PC-3 (cell line): ENCODE measurements around the gene MAGEF1. TPM values are rescaled to one million over a fixed set of nuclear protein-coding genes. Genes with fewer than 3 reads are reported as not detected.

ENCODE experiments used
- ATAC-seq: fragments of 200-7000 bp; cut with Tn5 transposase; 2 replicates; pipeline ENCODE4 v1.9.1; 2020; ENCODE audit warnings: mild to moderate bottlenecking, moderate library complexity
- BruUV-seq: library from RNA; stranded (reverse); fragments of 400-500 nt; replicated peaks from 2 replicates; lab custom pipeline; 2021; lab: Mats Ljungman, UMichigan
- CTCF ChIA-PET: fragments of 300-600 bp; sonication (Branson Sonifier 250); formaldehyde crosslinking; loops from one replicate; lab custom pipeline; 2022; ENCODE audit warnings: antibody characterized with exemption; lab: Charles Lee
- POLR2A ChIA-PET: fragments of 300-600 bp; sonication (Branson Sonifier 250); formaldehyde crosslinking; loops from one replicate; lab custom pipeline; 2022; ENCODE audit warnings: antibody characterized with exemption; ENCODE audit not compliant: unreplicated experiment; lab: Charles Lee
- DNase-seq: peaks from one replicate; pipeline ENCODE4 v3.0.0-alpha.2; 2015
- H2AFZ ChIP-seq: fragments of 300-600 bp; sonication (generic); 2 replicates; pipeline ENCODE4 v1.6.0; 2016; ENCODE audit warnings: antibody characterized with exemption, low read length
- H3F3A ChIP-seq: fragments of 300-600 bp; sonication (generic); one replicate; pipeline ENCODE4 v1.6.0; 2017; ENCODE audit warnings: antibody characterized with exemption, low read length, control low read depth, mild to moderate bottlenecking; ENCODE audit not compliant: unreplicated experiment
- H3K27ac ChIP-seq: fragments of 300-600 bp; sonication (generic); 2 replicates; pipeline ENCODE4 v1.5.1; 2016; ENCODE audit warnings: mild to moderate bottlenecking, low read length
- H3K27me3 ChIP-seq: fragments of 300-600 bp; sonication (generic); 2 replicates; pipeline ENCODE4 v1.6.1; 2016; ENCODE audit warnings: low read length, mixed read lengths
- H3K36me3 ChIP-seq: fragments of 300-600 bp; sonication (generic); 2 replicates; pipeline ENCODE4 v1.6.1; 2016; ENCODE audit warnings: low read depth, mixed run types, low read length, mixed read lengths
- H3K4me1 ChIP-seq: fragments of 300-600 bp; sonication (generic); 2 replicates; pipeline ENCODE4 v1.5.1; 2016; ENCODE audit warnings: low read length; ENCODE audit not compliant: insufficient read depth
- H3K4me2 ChIP-seq: fragments of 300-600 bp; sonication (generic); 2 replicates; pipeline ENCODE4 v1.6.0; 2016; ENCODE audit warnings: low read length
- H3K4me3 ChIP-seq: fragments of 300-600 bp; sonication (generic); 2 replicates; pipeline ENCODE4 v1.5.1; 2016; ENCODE audit warnings: mild to moderate bottlenecking, low read length, mixed read lengths
- H3K79me2 ChIP-seq: fragments of 300-600 bp; sonication (generic); 2 replicates; pipeline ENCODE4 v1.6.1; 2017; ENCODE audit warnings: low read length, mixed read lengths
- H3K9ac ChIP-seq: fragments of 300-600 bp; sonication (generic); 2 replicates; pipeline ENCODE4 v1.6.0; 2016; ENCODE audit warnings: mild to moderate bottlenecking, low read length
- H3K9me2 ChIP-seq: fragments of 300-600 bp; sonication (generic); replicated peaks from 2 replicates; pipeline ENCODE4 v1.6.1; 2016; ENCODE audit warnings: mixed run types, low read length, mixed read lengths
- H3K9me3 ChIP-seq: fragments of 300-600 bp; sonication (generic); 2 replicates; pipeline ENCODE4 v1.6.1; 2016; ENCODE audit warnings: low read length, mixed read lengths
- H4K20me1 ChIP-seq: fragments of 300-600 bp; sonication (generic); 2 replicates; pipeline ENCODE4 v1.6.1; 2016; ENCODE audit warnings: low read length, mixed read lengths
- EZH2 ChIP-seq: fragments of 300-600 bp; sonication (generic); IDR thresholded peaks from one replicate; pipeline ENCODE4 v1.6.1; 2017; ENCODE audit warnings: antibody characterized with exemption, mild to moderate bottlenecking, low read length; ENCODE audit not compliant: unreplicated experiment
- EZH2phosphoT487 ChIP-seq: fragments of 300-600 bp; sonication (generic); IDR thresholded peaks from 2 replicates; pipeline ENCODE4 v1.6.1; 2018; ENCODE audit warnings: mild to moderate bottlenecking, antibody characterized with exemption, low read length, borderline replicate concordance
- intact Hi-C: fragments of 100-400 bp; cut with micrococcal nuclease; formaldehyde crosslinking; loops from 2 replicates; pipeline ENCODE4 v1.9.0; 2023
- total RNA-seq: library from RNA; depleted of rRNA; stranded (reverse); fragments of >200 nt; gene quantifications from 2 replicates; pipeline ENCODE4 v1.2.3, GENCODE V29; 2014
- TF ChIP-seq, protein P1 (sequence below): fragments of 300-600 bp; sonication (generic); conservative IDR thresholded peaks from 2 replicates; pipeline ENCODE4 v1.5.1; 2017; ENCODE audit warnings: antibody characterized with exemption, low read depth, mild to moderate bottlenecking, low read length

Gene MAGEF1
- total RNA-seq, 1 experiment from 2014 or later, result 43.6 TPM

GRCh38 chr3:184734903-184735701 lies 23.2 kb upstream of the MAGEF1 start:
- Histone ChIP-seq H3K4me1 (peaks cover 30% of the 10 kb centered on the region), H2AFZ (no peak overlapping the region), H3K4me3 (no peak overlapping the region), H3K4me2 (no peak overlapping the region), H4K20me1 (no peaks in the 10 kb centered on the region), H3K9me3 (no peaks in the 10 kb centered on the region), H3K36me3 (no peaks in the 10 kb centered on the region), H3K27me3 (no peaks in the 10 kb centered on the region), H3K27ac (no peak overlapping the region), H3K9ac (no peak overlapping the region), H3F3A (peaks cover 5% of the 10 kb centered on the region), H3K79me2 (no peaks in the 10 kb centered on the region), H3K9me2 (no peaks in the 10 kb centered on the region)
- intact Hi-C loops, result no loop called here
- ATAC-seq (no peak), DNase-seq (no peak)
- TF ChIP-seq EZH2 (no peak), EZH2phosphoT487 (no peak)
- TF ChIP-seq, protein P1, sequence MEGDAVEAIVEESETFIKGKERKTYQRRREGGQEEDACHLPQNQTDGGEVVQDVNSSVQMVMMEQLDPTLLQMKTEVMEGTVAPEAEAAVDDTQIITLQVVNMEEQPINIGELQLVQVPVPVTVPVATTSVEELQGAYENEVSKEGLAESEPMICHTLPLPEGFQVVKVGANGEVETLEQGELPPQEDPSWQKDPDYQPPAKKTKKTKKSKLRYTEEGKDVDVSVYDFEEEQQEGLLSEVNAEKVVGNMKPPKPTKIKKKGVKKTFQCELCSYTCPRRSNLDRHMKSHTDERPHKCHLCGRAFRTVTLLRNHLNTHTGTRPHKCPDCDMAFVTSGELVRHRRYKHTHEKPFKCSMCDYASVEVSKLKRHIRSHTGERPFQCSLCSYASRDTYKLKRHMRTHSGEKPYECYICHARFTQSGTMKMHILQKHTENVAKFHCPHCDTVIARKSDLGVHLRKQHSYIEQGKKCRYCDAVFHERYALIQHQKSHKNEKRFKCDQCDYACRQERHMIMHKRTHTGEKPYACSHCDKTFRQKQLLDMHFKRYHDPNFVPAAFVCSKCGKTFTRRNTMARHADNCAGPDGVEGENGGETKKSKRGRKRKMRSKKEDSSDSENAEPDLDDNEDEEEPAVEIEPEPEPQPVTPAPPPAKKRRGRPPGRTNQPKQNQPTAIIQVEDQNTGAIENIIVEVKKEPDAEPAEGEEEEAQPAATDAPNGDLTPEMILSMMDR, result no peak
- BruUV-seq, result no TSS peak
- ChIA-PET POLR2A (no interaction called here), CTCF (no interaction called here)

DNA sequence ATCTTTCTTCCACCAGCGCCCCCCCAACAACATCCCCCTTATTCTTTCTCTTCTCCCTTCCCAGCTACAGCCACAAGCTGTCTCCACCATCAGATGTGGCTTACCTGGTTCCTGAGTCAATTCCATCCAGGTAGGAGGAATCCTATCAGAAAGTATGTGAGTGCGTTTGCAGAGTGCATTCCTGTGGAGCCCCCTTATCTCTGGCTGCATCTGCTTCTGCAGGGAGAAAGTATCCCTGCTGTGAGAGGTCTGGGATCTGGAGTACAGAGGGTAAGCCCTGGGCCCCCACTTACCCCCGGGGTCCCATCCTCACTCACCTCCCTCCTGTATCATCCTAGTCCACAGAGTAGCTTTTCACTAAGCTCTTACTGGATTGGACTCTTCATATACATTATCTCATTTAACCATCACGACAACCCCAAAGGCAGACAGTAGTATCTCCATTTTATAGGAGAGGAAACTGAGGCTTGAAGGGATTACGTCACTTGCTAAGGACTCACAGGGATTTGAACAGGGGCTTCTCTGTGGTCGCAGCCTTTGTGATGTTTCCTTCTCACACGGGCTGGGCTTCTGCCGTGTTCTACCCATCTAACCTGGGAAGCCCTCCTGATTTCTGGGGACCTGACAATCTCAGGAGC lies 22.2 kb upstream of the MAGEF1 start:
- ChIA-PET CTCF (no interaction called here), POLR2A (no interaction called here)
- no peaks in the 10 kb centered on the region for H3K79me2 ChIP-seq
- TF ChIP-seq EZH2 (no peak), EZH2phosphoT487 (no peak)
- TF ChIP-seq, protein P1, result no peak
- no peak for ATAC-seq
- no peaks in the 10 kb centered on the region for H3K27me3 ChIP-seq
- H4K20me1 ChIP-seq, result no peaks in the 10 kb centered on the region
- no peak overlapping the region for H3K4me3 ChIP-seq
- H3K36me3 ChIP-seq, result no peaks in the 10 kb centered on the region
- no peaks in the 10 kb centered on the region for H3K9me2 ChIP-seq
- BruUV-seq, result no TSS peak
- peaks cover 21% of the 10 kb centered on the region for H3K4me1 ChIP-seq
- H3K9me3 ChIP-seq, result no peaks in the 10 kb centered on the region
- DNase-seq, result no peak
- no peak overlapping the region for H2AFZ ChIP-seq
- intact Hi-C loops, result no loop called here
- no peak overlapping the region for H3K4me2 ChIP-seq
- H3K27ac ChIP-seq, result no peak overlapping the region
- peaks cover 5% of the 10 kb centered on the region for H3F3A ChIP-seq
- H3K9ac ChIP-seq, result no peak overlapping the region

GRCh38 chr3:184733181-184733580 lies 21.3 kb upstream of the MAGEF1 start:
- no peak overlapping the region for H3K4me3 ChIP-seq
- TF ChIP-seq EZH2phosphoT487, result no peak
- TF ChIP-seq, protein P1, result no peak
- TF ChIP-seq EZH2, result no peak
- no peak overlapping the region for H3K4me2 ChIP-seq
- intact Hi-C loops, result no loop called here
- no peak overlapping the region for H3K27ac ChIP-seq
- peaks cover 13% of the 10 kb centered on the region for H3K4me1 ChIP-seq
- H3K79me2 ChIP-seq, result no peaks in the 10 kb centered on the region
- H4K20me1 ChIP-seq, result no peaks in the 10 kb centered on the region
- H3K9me3 ChIP-seq, result no peaks in the 10 kb centered on the region
- no TSS peak for BruUV-seq
- POLR2A ChIA-PET, result no interaction called here
- DNase-seq, result peak; percentile 55
- peaks cover 5% of the 10 kb centered on the region for H3F3A ChIP-seq
- H3K36me3 ChIP-seq, result no peaks in the 10 kb centered on the region
- H3K9me2 ChIP-seq, result no peaks in the 10 kb centered on the region
- no peak overlapping the region for H2AFZ ChIP-seq
- H3K9ac ChIP-seq, result no peak overlapping the region
- CTCF ChIA-PET, result no interaction called here
- peak; percentile 23; the same call in 1 of the 2 replicates for ATAC-seq
- no peaks in the 10 kb centered on the region for H3K27me3 ChIP-seq
